HCT116 (cell line): Measurements from ENCODE around the gene RAB29. TPM values are rescaled to one million over a fixed set of nuclear protein-coding genes. Genes with fewer than 3 reads are reported as not detected.

Experiments
- ATAC-seq: fragments of 200-7000 bp; cut with Tn5 transposase; 2 replicates; pipeline ENCODE4 v1.9.1; 2020; ENCODE audit warnings: mild to moderate bottlenecking, moderate library complexity
- BruUV-seq: library from RNA; stranded (reverse); fragments of 400-500 nt; replicated peaks from 2 replicates; lab custom pipeline; 2021; lab: Mats Ljungman, UMichigan
- CTCF ChIA-PET: fragments of 300-600 bp; sonication (Branson Sonifier 250); formaldehyde crosslinking; loops from one replicate; lab custom pipeline; 2021; ENCODE audit warnings: antibody characterized with exemption; lab: Charles Lee
- POLR2A ChIA-PET: fragments of 300-600, 350-600 bp; sonication (Branson Sonifier 250); formaldehyde crosslinking; loops from one replicate; lab custom pipeline; 2021; ENCODE audit warnings: antibody characterized with exemption; lab: Charles Lee
- RAD21 ChIA-PET, 2 experiments: fragments of 300-600 bp; sonication (Branson Sonifier 250); formaldehyde crosslinking; loops; one replicate each; lab custom pipeline; 2023; ENCODE audit warnings: low total read pairs in 2 of 2; ENCODE audit not compliant: uncharacterized antibody in 2 of 2, unreplicated experiment in 2 of 2, low non-redundant PET in 1 of 2; lab: Charles Lee
- DNase-seq: peaks from one replicate; pipeline ENCODE4 v3.0.0-alpha.2; 2010; ENCODE audit warnings: low read depth, low spot score
- H2AFZ ChIP-seq: fragments of 200-600 bp; shearing (Covaris generic), sonication (generic); 2 replicates; pipeline ENCODE4 v1.6.1; 2017; ENCODE audit warnings: low read depth, mixed run types, mixed read lengths, antibody characterized with exemption, low read length; ENCODE audit not compliant: poor library complexity, severe bottlenecking
- H3K27ac ChIP-seq: 2 replicates; pipeline ENCODE4 v1.5.1; 2012; ENCODE audit warnings: low read depth, low read length
- H3K27me3 ChIP-seq: fragments of 200-600 bp; sonication (generic); 2 replicates; pipeline ENCODE4 v1.6.1; 2016; ENCODE audit warnings: mixed run types, low read length, mixed read lengths; ENCODE audit not compliant: insufficient read depth
- H3K36me3 ChIP-seq, 2 experiments: fragments of 200-500 bp in 1 of 2; fragments of 200-600 bp in 1 of 2; sonication (Bioruptor generic) in 1 of 2; sonication (generic) in 1 of 2; 2 replicates each; pipeline versions ENCODE4 v1.5.1 to v1.6.1; 2014 to 2016; ENCODE audit warnings: low read length in 2 of 2, inconsistent platforms in 1 of 2, mixed read lengths in 1 of 2, mixed run types in 1 of 2; ENCODE audit not compliant: insufficient read depth in 2 of 2, control insufficient read depth in 1 of 2
- H3K4me1 ChIP-seq, 2 experiments: fragments of 200-600 bp in 1 of 2; sonication (generic) in 1 of 2; 2 replicates each; pipeline versions ENCODE4 v1.5.1 to v1.6.1; 2012 to 2017; ENCODE audit warnings: low read length in 2 of 2, inconsistent platforms in 1 of 2, mild to moderate bottlenecking in 1 of 2, mixed read lengths in 1 of 2, mixed run types in 1 of 2, moderate library complexity in 1 of 2; ENCODE audit not compliant: insufficient read depth in 2 of 2, control insufficient read depth in 1 of 2
- H3K4me2 ChIP-seq: fragments of 200-600 bp; sonication (generic); 2 replicates; pipeline ENCODE4 v1.6.1; 2017; ENCODE audit warnings: mixed run types, low read length, mixed read lengths
- H3K4me3 ChIP-seq, 2 experiments: fragments of 200-600 bp in 1 of 2; sonication (generic) in 1 of 2; replicated peaks in 1 of 2; 2 replicates each; pipeline ENCODE4 v1.5.1; 2011 to 2016; ENCODE audit warnings: low read length in 2 of 2, control low read depth in 1 of 2, low read depth in 1 of 2, mild to moderate bottlenecking in 1 of 2, mixed read lengths in 1 of 2, mixed run types in 1 of 2
- H3K79me2 ChIP-seq: fragments of 200-600 bp; sonication (generic); 2 replicates; pipeline ENCODE4 v1.6.1; 2017; ENCODE audit warnings: mild to moderate bottlenecking, mixed run types, low read length, moderate library complexity, mixed read lengths; ENCODE audit not compliant: insufficient read depth
- H3K9ac ChIP-seq: fragments of 200-600 bp; sonication (generic); 2 replicates; pipeline ENCODE4 v1.6.1; 2016; ENCODE audit warnings: low read length, mixed read lengths
- H3K9me2 ChIP-seq: fragments of 200-600 bp; sonication (generic), shearing (Covaris generic); 2 replicates; pipeline ENCODE4 v1.6.1; 2017; ENCODE audit warnings: mixed run types, mild to moderate bottlenecking, moderate library complexity; ENCODE audit not compliant: insufficient read depth
- H3K9me3 ChIP-seq, 2 experiments: fragments of 200-500 bp in 1 of 2; fragments of 200-600 bp in 1 of 2; sonication (Bioruptor generic) in 1 of 2; sonication (generic) in 1 of 2; 2 replicates each; pipeline ENCODE4 v1.6.1; 2014 to 2017; ENCODE audit warnings: low read length in 2 of 2, mixed read lengths in 2 of 2, inconsistent platforms in 1 of 2, low read depth in 1 of 2, mild to moderate bottlenecking in 1 of 2, mixed run types in 1 of 2, moderate library complexity in 1 of 2; ENCODE audit not compliant: control insufficient read depth in 1 of 2, insufficient read depth in 1 of 2
- H4K20me1 ChIP-seq: fragments of 200-600 bp; sonication (generic), shearing (Covaris generic); 2 replicates; pipeline ENCODE4 v1.6.1; 2017; ENCODE audit warnings: mixed run types, mild to moderate bottlenecking, moderate library complexity; ENCODE audit not compliant: insufficient read depth
- CTCF ChIP-seq, 3 experiments: fragments of 200-600 bp in 1 of 3; sonication (generic) in 1 of 3; IDR thresholded peaks in 2 of 3; conservative IDR thresholded peaks in 1 of 3; 2 replicates each; pipeline ENCODE4 v1.5.1; 2012 to 2017; ENCODE audit warnings: low read depth in 2 of 3, low read length in 2 of 3, antibody characterized with exemption in 1 of 3, borderline replicate concordance in 1 of 3, control low read depth in 1 of 3, mild to moderate bottlenecking in 1 of 3, mixed read lengths in 1 of 3, mixed run types in 1 of 3, moderate library complexity in 1 of 3; ENCODE audit not compliant: insufficient read depth in 1 of 3
- ELF1 ChIP-seq: IDR thresholded peaks from 2 replicates; pipeline ENCODE4 v1.6.1; 2012; ENCODE audit warnings: low read depth, borderline replicate concordance
- EZH2phosphoT487 ChIP-seq: fragments of 200-600 bp; IDR thresholded peaks from 2 replicates; pipeline ENCODE4 v1.6.1; 2018; ENCODE audit warnings: antibody characterized with exemption, borderline replicate concordance
- FOSL1 ChIP-seq: IDR thresholded peaks from 2 replicates; pipeline ENCODE4 v1.6.1; 2012; ENCODE audit warnings: low read depth
- POLR2A ChIP-seq: IDR thresholded peaks from 2 replicates; pipeline ENCODE4 v1.7.0; 2011; ENCODE audit warnings: borderline replicate concordance; ENCODE audit not compliant: insufficient read depth, insufficient read length; ENCODE audit errors: extremely low read depth
- RAD21 ChIP-seq: IDR thresholded peaks from 2 replicates; pipeline ENCODE4 v1.6.1; 2012; ENCODE audit warnings: low read depth, mild to moderate bottlenecking
- SP1 ChIP-seq: IDR thresholded peaks from 2 replicates; pipeline ENCODE4 v1.6.1; 2012; ENCODE audit warnings: low read depth
- ZNF274 ChIP-seq: fragments of 200-500 bp; sonication (Bioruptor generic); IDR thresholded peaks from 2 replicates; pipeline ENCODE4 v1.6.1; 2014; ENCODE audit warnings: mild to moderate bottlenecking, low read depth, low read length, inconsistent platforms
- intact Hi-C: fragments of 100-400 bp; cut with micrococcal nuclease; formaldehyde crosslinking; loops from 2 replicates; pipeline ENCODE4 v1.10.0; 2022
- total RNA-seq: library from RNA; stranded (reverse); gene quantifications from one replicate; pipeline ENCODE4 v1.2.1, GENCODE V29; 2021; ENCODE audit not compliant: unreplicated experiment

The RAB29 gene
- total RNA-seq, 1 experiment from 2014 or later, result 17.7 TPM

GRCh38 chr1:205743977-205744376, 31.3 kb downstream of the RAB29 start:
- ChIA-PET POLR2A (no interaction called here), CTCF (no interaction called here), RAD21 (no interaction called here)
- no peaks in the 10 kb centered on the region for H3K27me3 ChIP-seq
- H3K9me3 ChIP-seq, result no peaks in the 10 kb centered on the region
- intact Hi-C loops, result no loop called here
- H3K4me1 ChIP-seq, result peaks cover 15 to 27% of the 10 kb centered on the region in 2 experiments
- peaks cover 24% of the 10 kb centered on the region; the same call in 1 of the 2 replicates for H4K20me1 ChIP-seq
- DNase-seq (no peak), ATAC-seq (no peak)
- TF ChIP-seq EZH2phosphoT487 (no peak), SP1 (no peak), CTCF (IDR thresholded peaks at IDR 0.05 in 2 of 3, conservative IDR thresholded peaks at IDR 0.05 in 1 of 3; ENCODE audit: borderline replicate concordance in 1 of 3, insufficient read depth in 1 of 3, low read depth in 2 of 3, low read length in 2 of 3) (no peak), ELF1 (no peak), RAD21 (no peak)
- H3K4me3 ChIP-seq, result no peak overlapping the region
- H3K79me2 ChIP-seq, result peaks cover 97% of the 10 kb centered on the region
- no TSS peak for BruUV-seq
- H3K36me3 ChIP-seq, result peaks cover 0 to 4% of the 10 kb centered on the region in 2 experiments; a peak in 1 of 4 replicates
- no peak overlapping the region for H3K27ac ChIP-seq
- H2AFZ ChIP-seq, result no peak overlapping the region
- no peak overlapping the region for H3K4me2 ChIP-seq
- H3K9ac ChIP-seq, result no peak overlapping the region
- no peaks in the 10 kb centered on the region for H3K9me2 ChIP-seq

GRCh38 chr1:205741681-205742080, 33.6 kb downstream of the RAB29 start:
- ATAC-seq, result no peak
- TF ChIP-seq ZNF274 (no peak), POLR2A (no peak), EZH2phosphoT487 (no peak), FOSL1 (no peak)
- intact Hi-C loops, result no loop called here
- Histone ChIP-seq H3K4me2 (no peak overlapping the region), H3K9ac (no peak overlapping the region), H3K9me3 (no peaks in the 10 kb centered on the region), H3K4me1 (peaks cover 11 to 15% of the 10 kb centered on the region in 2 experiments; a peak in 3 of 4 replicates), H3K9me2 (no peaks in the 10 kb centered on the region), H3K4me3 (no peak overlapping the region), H3K27ac (no peak overlapping the region), H3K27me3 (no peaks in the 10 kb centered on the region), H3K79me2 (peaks cover 97% of the 10 kb centered on the region), H2AFZ (no peak overlapping the region), H4K20me1 (0 out of 2 replicates have a peak, but pooled peaks cover 4% of the 10 kb centered on the region), H3K36me3 (no peaks in the 10 kb centered on the region; a peak in 1 of 4 replicates)
- ChIA-PET POLR2A (interaction anchor here (0.6 kb wide), 1 partner anchor 381 kb away, joined by 4 read pairs; no protein-coding TSS in a partner anchor), RAD21 (no interaction called here), CTCF (no interaction called here)
- BruUV-seq, result no TSS peak
- DNase-seq, result no peak
